Thyroid gland (tissue), 4 donors: ENCODE results near the gene L3HYPDH.

Source experiments
- POLR2A ChIP-seq, 2 donors: fragments of 450-650 bp; IDR thresholded peaks; one replicate each; pipeline ENCODE4 v1.6.1; 2017; ENCODE audit warnings: antibody characterized with exemption in 2 of 2, mild to moderate bottlenecking in 2 of 2, moderate library complexity in 1 of 2
- TF ChIP-seq, protein P1 (sequence below), 6 experiments: fragments of 200-600 bp in 3 of 6; fragments of 450-650 bp in 3 of 6; sonication (generic) in 3 of 6; IDR thresholded peaks; one replicate each; pipeline ENCODE4 v1.5.1; 2016 to 2019; ENCODE audit warnings: antibody characterized with exemption in 6 of 6, mild to moderate bottlenecking in 2 of 6, inconsistent platforms in 1 of 6, moderate library complexity in 1 of 6

DNA sequence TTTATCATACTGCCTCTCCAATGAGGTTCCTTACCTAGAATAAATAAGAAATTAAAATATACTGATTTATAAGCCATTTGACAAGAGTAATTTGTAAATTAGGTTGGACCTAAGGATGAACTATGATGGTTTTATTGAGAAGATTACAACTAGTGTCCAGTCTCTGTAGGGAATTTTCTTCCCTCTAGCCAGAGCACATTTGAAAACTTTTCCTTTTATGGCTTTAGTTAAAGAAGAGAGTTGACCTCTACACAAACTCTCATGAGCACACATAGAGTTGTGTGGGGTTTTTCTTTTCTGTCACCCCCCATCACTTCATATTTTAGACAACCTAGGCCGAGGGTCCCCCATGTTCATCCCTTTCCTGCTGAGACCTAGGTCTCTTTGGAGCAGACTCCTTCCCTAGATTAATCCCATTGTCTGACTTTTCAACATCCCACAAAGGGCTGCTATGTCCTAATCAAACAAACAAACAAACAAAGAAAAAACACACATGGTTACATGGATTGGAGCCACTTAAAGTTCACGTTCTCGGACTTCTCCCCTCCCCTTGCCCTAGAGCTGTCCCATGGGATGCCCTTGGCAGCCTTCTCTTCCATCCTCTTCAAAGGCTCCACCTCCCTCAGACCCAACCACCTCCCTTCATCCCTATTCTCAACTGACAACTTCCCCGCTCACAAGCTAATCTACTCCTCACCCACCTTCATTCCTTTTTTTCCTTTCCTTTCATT lies 59.7 kb downstream of the L3HYPDH start:
- TF ChIP-seq, protein P1, sequence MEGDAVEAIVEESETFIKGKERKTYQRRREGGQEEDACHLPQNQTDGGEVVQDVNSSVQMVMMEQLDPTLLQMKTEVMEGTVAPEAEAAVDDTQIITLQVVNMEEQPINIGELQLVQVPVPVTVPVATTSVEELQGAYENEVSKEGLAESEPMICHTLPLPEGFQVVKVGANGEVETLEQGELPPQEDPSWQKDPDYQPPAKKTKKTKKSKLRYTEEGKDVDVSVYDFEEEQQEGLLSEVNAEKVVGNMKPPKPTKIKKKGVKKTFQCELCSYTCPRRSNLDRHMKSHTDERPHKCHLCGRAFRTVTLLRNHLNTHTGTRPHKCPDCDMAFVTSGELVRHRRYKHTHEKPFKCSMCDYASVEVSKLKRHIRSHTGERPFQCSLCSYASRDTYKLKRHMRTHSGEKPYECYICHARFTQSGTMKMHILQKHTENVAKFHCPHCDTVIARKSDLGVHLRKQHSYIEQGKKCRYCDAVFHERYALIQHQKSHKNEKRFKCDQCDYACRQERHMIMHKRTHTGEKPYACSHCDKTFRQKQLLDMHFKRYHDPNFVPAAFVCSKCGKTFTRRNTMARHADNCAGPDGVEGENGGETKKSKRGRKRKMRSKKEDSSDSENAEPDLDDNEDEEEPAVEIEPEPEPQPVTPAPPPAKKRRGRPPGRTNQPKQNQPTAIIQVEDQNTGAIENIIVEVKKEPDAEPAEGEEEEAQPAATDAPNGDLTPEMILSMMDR (IDR thresholded peaks at IDR 0.05): no peak
- no peak for TF ChIP-seq POLR2A (IDR thresholded peaks at IDR 0.05)
